B cell (primary cell): ENCODE data around the gene FZD1.

Experiments used
- CTCF ChIP-seq: fragments of 200-600 bp; IDR thresholded peaks from one replicate; pipeline ENCODE4 v1.8.0; 2022; ENCODE audit warnings: antibody characterized with exemption, mild to moderate bottlenecking
- EZH2 ChIP-seq: IDR thresholded peaks from 2 replicates; pipeline ENCODE4 v1.6.1; 2012; ENCODE audit warnings: borderline replicate concordance, low read depth, mild to moderate bottlenecking, moderate library complexity, low read length; ENCODE audit not compliant: insufficient read depth, poor library complexity, severe bottlenecking

- TF ChIP-seq CTCF (no peak), EZH2 (no peak)
These were observed 23.3 kb downstream of the FZD1 start for GRCh38 chr7:91287371-91288084.
